ENCODE results near the gene PARD3B. TPM values are rescaled to one million over a fixed set of nuclear protein-coding genes. Genes with fewer than 3 reads are reported as not detected.
A peak's percentile ranks its signal among the peaks of the same experiment; 100 is the strongest.

The PARD3B gene
- total and polyA plus RNA-seq, 2 of the 4 experiments (the other 2 are of a cell fraction), result 3.3 to 15.6 TPM

DNA sequence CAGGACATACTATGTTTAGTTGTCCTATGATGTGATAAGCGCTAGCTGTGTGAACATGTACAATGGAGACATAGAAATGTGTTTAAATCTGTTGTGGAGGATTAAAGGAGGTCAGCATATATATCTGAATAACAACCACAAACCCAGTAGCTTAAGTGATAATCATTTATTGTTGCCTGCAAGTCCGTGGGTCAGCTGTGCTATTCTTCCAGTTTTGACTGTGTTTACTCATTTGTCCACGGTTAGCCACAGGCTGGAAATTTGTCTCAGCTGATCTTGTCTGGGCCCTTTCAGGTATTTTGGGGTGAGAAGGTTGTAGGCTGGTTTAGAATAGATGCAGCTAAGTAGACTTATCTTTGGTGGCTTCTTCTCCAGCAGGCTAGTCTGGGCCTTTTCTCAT, 110.4 kb downstream of the PARD3B start:
- DNase-seq (no peak), ATAC-seq (ENCODE audit: low read depth) (no peak)
- H3K27ac ChIP-seq (ENCODE audit: insufficient read depth, low read length), result peak overlapping the region; percentile 77; the same call in 1 of the 2 replicates
- H2BK15ac ChIP-seq (ENCODE audit: low read depth, low read length), result no peak overlapping the region
- 83% methylated on average over 1 of the region's 3 CpGs; no CpG with 5 or more reads in 1 of the 2 experiments for WGBS, 2 experiments (ENCODE audit: extremely low coverage in 2 of 2, insufficient read length in 1 of 2)
- no peaks in the 10 kb centered on the region for H3K36me3 ChIP-seq (ENCODE audit: control insufficient read depth, insufficient read depth, low read length)
- no peak overlapping the region for H4K91ac ChIP-seq (ENCODE audit: insufficient read depth, low read depth, low read length)
- CTCF ChIA-PET, result interaction anchor here (1.0 to 1.3 kb wide), 2 partner anchors 9 to 37 kb away, joined by 4 read pairs; no protein-coding TSS in a partner anchor
- H2AK9ac ChIP-seq (replicated peaks; ENCODE audit: low read depth, low read length, poor library complexity), result no peak overlapping the region
- TF ChIP-seq NFE2L2 (IDR thresholded peaks at IDR 0.05; ENCODE audit: low read depth, low read length), result no peak
- no peak for TF ChIP-seq BHLHE40 (IDR thresholded peaks at IDR 0.05; ENCODE audit: low read depth, low read length)
- TF ChIP-seq FOS (IDR thresholded peaks at IDR 0.05; ENCODE audit: low read depth, low read length), result no peak
- no peak for TF ChIP-seq MAFK (IDR thresholded peaks at IDR 0.05; ENCODE audit: low read depth, low read length)
- TF ChIP-seq RFX5 (IDR thresholded peaks at IDR 0.05; ENCODE audit: low read depth, low read length), result no peak
- no peak for TF ChIP-seq POLR2A (IDR thresholded peaks at IDR 0.05; ENCODE audit: low read depth, low read length)
- no peak for TF ChIP-seq CEBPB (IDR thresholded peaks at IDR 0.05; ENCODE audit: low read depth, low read length)
- TF ChIP-seq, protein P1, sequence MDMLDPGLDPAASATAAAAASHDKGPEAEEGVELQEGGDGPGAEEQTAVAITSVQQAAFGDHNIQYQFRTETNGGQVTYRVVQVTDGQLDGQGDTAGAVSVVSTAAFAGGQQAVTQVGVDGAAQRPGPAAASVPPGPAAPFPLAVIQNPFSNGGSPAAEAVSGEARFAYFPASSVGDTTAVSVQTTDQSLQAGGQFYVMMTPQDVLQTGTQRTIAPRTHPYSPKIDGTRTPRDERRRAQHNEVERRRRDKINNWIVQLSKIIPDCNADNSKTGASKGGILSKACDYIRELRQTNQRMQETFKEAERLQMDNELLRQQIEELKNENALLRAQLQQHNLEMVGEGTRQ (IDR thresholded peaks at IDR 0.05; ENCODE audit: low read depth, low read length), result no peak
- TF ChIP-seq MXI1 (IDR thresholded peaks at IDR 0.05; ENCODE audit: borderline replicate concordance, low read depth, low read length), result no peak
- no peak for TF ChIP-seq SMC3 (IDR thresholded peaks at IDR 0.05; ENCODE audit: low read depth, low read length)
- TF ChIP-seq, protein P2, sequence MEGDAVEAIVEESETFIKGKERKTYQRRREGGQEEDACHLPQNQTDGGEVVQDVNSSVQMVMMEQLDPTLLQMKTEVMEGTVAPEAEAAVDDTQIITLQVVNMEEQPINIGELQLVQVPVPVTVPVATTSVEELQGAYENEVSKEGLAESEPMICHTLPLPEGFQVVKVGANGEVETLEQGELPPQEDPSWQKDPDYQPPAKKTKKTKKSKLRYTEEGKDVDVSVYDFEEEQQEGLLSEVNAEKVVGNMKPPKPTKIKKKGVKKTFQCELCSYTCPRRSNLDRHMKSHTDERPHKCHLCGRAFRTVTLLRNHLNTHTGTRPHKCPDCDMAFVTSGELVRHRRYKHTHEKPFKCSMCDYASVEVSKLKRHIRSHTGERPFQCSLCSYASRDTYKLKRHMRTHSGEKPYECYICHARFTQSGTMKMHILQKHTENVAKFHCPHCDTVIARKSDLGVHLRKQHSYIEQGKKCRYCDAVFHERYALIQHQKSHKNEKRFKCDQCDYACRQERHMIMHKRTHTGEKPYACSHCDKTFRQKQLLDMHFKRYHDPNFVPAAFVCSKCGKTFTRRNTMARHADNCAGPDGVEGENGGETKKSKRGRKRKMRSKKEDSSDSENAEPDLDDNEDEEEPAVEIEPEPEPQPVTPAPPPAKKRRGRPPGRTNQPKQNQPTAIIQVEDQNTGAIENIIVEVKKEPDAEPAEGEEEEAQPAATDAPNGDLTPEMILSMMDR (conservative IDR thresholded peaks at IDR 0.05; ENCODE audit: low read depth, low read length), result no peak
- peaks cover 6% of the 10 kb centered on the region; the same call in 1 of the 2 replicates for H3K9me1 ChIP-seq (ENCODE audit: insufficient read depth, low read length)
- H3K27me3 ChIP-seq (ENCODE audit: control insufficient read depth, insufficient read depth, low read length), result no peaks in the 10 kb centered on the region
- peaks cover 14% of the 10 kb centered on the region for H3K4me1 ChIP-seq (ENCODE audit: control insufficient read depth, insufficient read depth, low read length)
- peaks cover 9% of the 10 kb centered on the region; the same call in 1 of the 2 replicates for H3K9me3 ChIP-seq (ENCODE audit: control insufficient read depth, insufficient read depth, low read length)
- no peak overlapping the region for H3K56ac ChIP-seq (ENCODE audit: extremely low read depth, insufficient read depth, low read length)
- H3K4ac ChIP-seq (ENCODE audit: low read depth, low read length), result no peak overlapping the region
- dilution Hi-C loops (cut with HindIII; ENCODE audit: low sequenced_read_pairs, unreplicated experiment), result no loop called here
- in situ Hi-C loops (cut with MboI; ENCODE audit: low sequenced_read_pairs), result no loop called here
- POLR2A ChIA-PET (ENCODE audit: unreplicated experiment), result interaction anchor here (0.7 kb wide), 1 partner anchor 105 kb away, joined by 3 read pairs; no protein-coding TSS in a partner anchor
- H3K14ac ChIP-seq (replicated peaks; ENCODE audit: low read depth, low read length), result no peak overlapping the region
- H3K79me1 ChIP-seq (ENCODE audit: low read depth in 1 of 2, low read length in 2 of 2), result peaks cover 5 to 42% of the 10 kb centered on the region in 2 experiments
- H3K9ac ChIP-seq (ENCODE audit: low read depth, low read length), result no peak overlapping the region; the same call in 1 of the 2 replicates
- H4K20me1 ChIP-seq (ENCODE audit: insufficient read depth, low read length), result no peaks in the 10 kb centered on the region
- no peak overlapping the region for H4K8ac ChIP-seq (ENCODE audit: low read depth in 2 of 2, low read length in 2 of 2)
- H2AFZ ChIP-seq (replicated peaks; ENCODE audit: low read length, poor library complexity), result no peak overlapping the region
- H3K23ac ChIP-seq (ENCODE audit: low read depth, low read length), result no peak overlapping the region; the same call in 1 of the 2 replicates
- peak overlapping the region; percentile 73; the same call in 1 of the 2 replicates for H2BK20ac ChIP-seq (ENCODE audit: low read depth, low read length)
- H4K5ac ChIP-seq (ENCODE audit: low read depth, low read length), result peak overlapping the region; percentile 60; the same call in 1 of the 2 replicates
- BruUV-seq (replicated peaks), result no TSS peak
- H3K18ac ChIP-seq (ENCODE audit: low read depth, low read length), result peak overlapping the region; percentile 60; the same call in 1 of the 2 replicates
- H3K4me2 ChIP-seq (ENCODE audit: low read depth, low read length), result peak overlapping the region; percentile 32; the same call in 1 of the 2 replicates
- H3K4me3 ChIP-seq (ENCODE audit: insufficient read depth, low read depth, low read length), result no peak overlapping the region
- intact Hi-C loops (cut with micrococcal nuclease), result no loop called here
- H2BK120ac ChIP-seq (ENCODE audit: low read depth, low read length), result no peak overlapping the region; the same call in 1 of the 2 replicates
- no peak overlapping the region for H2AK5ac ChIP-seq (ENCODE audit: low read depth, low read length)
- H2BK5ac ChIP-seq (ENCODE audit: low read depth, low read length, poor library complexity, severe bottlenecking), result peak overlapping the region; percentile 67
